Tibial nerve (tissue), 4 donors: ENCODE results near the gene MDM4. TPM values are rescaled to one million over a fixed set of nuclear protein-coding genes. Genes with fewer than 3 reads are reported as not detected.

Source experiments
- DNase-seq, 2 donors: peaks; one replicate each; pipeline ENCODE4 v3.0.0-alpha.2; 2019; ENCODE audit warnings: low spot score in 2 of 2
- H3K27ac ChIP-seq, 4 donors: fragments of 200-600 bp; sonication (generic) in 3 of 4; one replicate each; pipeline ENCODE4 v1.5.1; 2017 to 2019; ENCODE audit warnings: mild to moderate bottlenecking in 1 of 4
- H3K27me3 ChIP-seq, 2 donors: fragments of 200-600 bp; sonication (generic) in 1 of 2; one replicate each; pipeline versions ENCODE4 v1.5.1 to v1.6.0; 2017 to 2019
- H3K36me3 ChIP-seq, 3 donors: fragments of 200-600 bp; sonication (generic); one replicate each; pipeline ENCODE4 v1.5.1; 2018 to 2019
- H3K4me1 ChIP-seq, 4 donors: fragments of 200-600 bp; sonication (generic) in 3 of 4; one replicate each; pipeline ENCODE4 v1.5.1; 2017 to 2019
- H3K4me3 ChIP-seq, 4 donors: fragments of 200-600 bp; sonication (generic) in 3 of 4; one replicate each; pipeline ENCODE4 v1.5.1; 2017 to 2019; ENCODE audit warnings: mild to moderate bottlenecking in 1 of 4, moderate library complexity in 1 of 4
- H3K9me3 ChIP-seq, 4 donors: fragments of 200-600 bp; sonication (generic) in 3 of 4; one replicate each; pipeline ENCODE4 v1.5.1; 2017 to 2019
- CTCF ChIP-seq, 5 experiments: fragments of 200-600 bp in 3 of 5; fragments of 450-650 bp in 2 of 5; sonication (generic) in 3 of 5; IDR thresholded peaks; one replicate each; pipeline ENCODE4 v1.5.1; 2016 to 2019; ENCODE audit warnings: antibody characterized with exemption in 5 of 5, mild to moderate bottlenecking in 3 of 5, moderate library complexity in 2 of 5
- EP300 ChIP-seq, 2 donors: sonication (generic); formaldehyde crosslinking; IDR thresholded peaks; one replicate each; pipeline ENCODE4 v1.6.1; 2017; ENCODE audit warnings: antibody characterized with exemption in 2 of 2, mild to moderate bottlenecking in 1 of 2
- POLR2A ChIP-seq, 2 donors: fragments of 450-650 bp; IDR thresholded peaks; one replicate each; pipeline ENCODE4 v1.6.1; 2017; ENCODE audit warnings: antibody characterized with exemption in 2 of 2, mild to moderate bottlenecking in 2 of 2, moderate library complexity in 2 of 2
- WGBS, 2 donors: methylation state at CpG; one replicate each; pipeline ENCODE4 v1.1.5; 2018; 5-methylcytosine and 5-hydroxymethylcytosine counted together
- small RNA-seq: library from RNA; depleted of rRNA; stranded (forward); fragments of <200 nt; gene quantifications from one replicate; pipeline ENCODE3, GENCODE V24; 2016
- total RNA-seq, 4 donors: library from RNA; depleted of rRNA; stranded (reverse); fragments of >200 nt; gene quantifications; one replicate each; pipeline ENCODE4 v1.1.0, GENCODE V29; 2016

MDM4 gene
- total RNA-seq, 4 donors from 2014 or later = 83.0 to 113 (median 101) TPM

- H3K36me3 ChIP-seq = no peaks in the 10 kb centered on the region
- H3K27me3 ChIP-seq = no peaks in the 10 kb centered on the region
- no peak for DNase-seq
- H3K27ac ChIP-seq = no peak overlapping the region
- WGBS, 2 donors = 62 to 73% methylated on average over 3 to 4 of the region's 4 CpGs
- TF ChIP-seq CTCF (IDR thresholded peaks at IDR 0.05) = no peak
- TF ChIP-seq POLR2A (IDR thresholded peaks at IDR 0.05) = no peak
- no peak for TF ChIP-seq EP300 (IDR thresholded peaks at IDR 0.05)
- H3K9me3 ChIP-seq = no peaks in the 10 kb centered on the region
- H3K4me3 ChIP-seq = no peak overlapping the region
- no peaks in the 10 kb centered on the region for H3K4me1 ChIP-seq
Observed at GRCh38 chr1:204600968-204601367, 84.8 kb downstream of the MDM4 start.

- Histone ChIP-seq H3K4me1 (no peaks in the 10 kb centered on the region), H3K27ac (no peak overlapping the region), H3K9me3 (no peaks in the 10 kb centered on the region), H3K36me3 (no peaks in the 10 kb centered on the region), H3K4me3 (no peak overlapping the region), H3K27me3 (no peaks in the 10 kb centered on the region)
- no peak for DNase-seq
- WGBS, 2 donors = 42 to 49% methylated on average over 6 of the region's 6 CpGs
- no peak for TF ChIP-seq CTCF (IDR thresholded peaks at IDR 0.05)
- no peak for TF ChIP-seq EP300 (IDR thresholded peaks at IDR 0.05)
- no peak for TF ChIP-seq POLR2A (IDR thresholded peaks at IDR 0.05)
Observed at GRCh38 chr1:204602111-204602579, 85.9 kb downstream of the MDM4 start.

GRCh38 chr1:204602871-204603542 lies 86.8 kb downstream of the MDM4 start:
- WGBS, 2 donors = 79 to 88% methylated on average over 6 of the region's 6 CpGs
- no peaks in the 10 kb centered on the region for H3K9me3 ChIP-seq
- no peaks in the 10 kb centered on the region for H3K36me3 ChIP-seq
- H3K27ac ChIP-seq = no peak overlapping the region
- no peak for TF ChIP-seq POLR2A (IDR thresholded peaks at IDR 0.05)
- no peak overlapping the region for H3K4me3 ChIP-seq
- H3K27me3 ChIP-seq = no peaks in the 10 kb centered on the region
- no peak for DNase-seq
- no peaks in the 10 kb centered on the region for H3K4me1 ChIP-seq

DNA sequence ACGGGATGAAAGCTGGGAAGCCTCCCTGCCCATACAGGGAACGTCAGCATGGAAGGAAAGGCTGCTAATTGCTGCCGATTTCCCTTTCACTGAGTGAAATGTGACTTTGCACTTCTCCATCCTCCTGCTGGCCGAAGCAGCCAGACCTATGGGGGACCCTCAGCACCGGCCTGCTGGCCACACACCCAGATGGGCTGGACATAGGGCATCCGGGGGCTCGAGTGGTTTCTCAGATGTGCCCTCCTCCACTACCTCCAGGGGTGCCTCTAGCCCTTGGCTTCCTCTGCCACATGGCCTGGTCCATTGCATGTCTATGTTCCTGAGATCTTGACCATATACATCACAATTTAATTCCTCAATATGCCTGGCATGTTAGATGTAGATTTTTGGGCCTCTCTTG lies 89.6 kb downstream of the MDM4 start:
- H3K36me3 ChIP-seq = no peaks in the 10 kb centered on the region
- H3K4me1 ChIP-seq = no peaks in the 10 kb centered on the region
- no peak overlapping the region for H3K4me3 ChIP-seq
- DNase-seq = no peak
- no peak overlapping the region for H3K27ac ChIP-seq
- no peaks in the 10 kb centered on the region for H3K9me3 ChIP-seq
- TF ChIP-seq EP300 (IDR thresholded peaks at IDR 0.05) = no peak
- H3K27me3 ChIP-seq = no peaks in the 10 kb centered on the region
- WGBS, 2 donors = 71 to 73% methylated on average over 7 of the region's 7 CpGs

Small RNA genes within 50 kb of the gene (small RNA-seq; reads per million reads assigned to genes)
- gene RNA5SP74 = 44.2 reads per million, percentile 94 among the genes with 10 or more reads in this experiment

Other genes with a start within 250 kb of the MDM4 start
- gene PLEKHA6, start 156.5 kb upstream of the MDM4 start, total RNA-seq = 10 to 100 TPM in 3 of 4 donors, 1 to 10 TPM in 1; 6.6 to 13.9 (median 12.1) TPM
- 10 to 100 TPM; 42.9 to 59.9 (median 49.2) TPM for gene PPP1R15B, start 104.6 kb upstream of the MDM4 start, total RNA-seq
- gene PIK3C2B, start 21.6 kb upstream of the MDM4 start, total RNA-seq = 10 to 100 TPM; 18.0 to 67.2 (median 32.5) TPM
- 10 to 100 TPM in 3 of 4 donors, 1 to 10 TPM in 1; 3.6 to 22.9 (median 14.5) TPM for gene LRRN2, start 169.3 kb downstream of the MDM4 start, total RNA-seq